Brain pericyte (primary cell): ENCODE data around the gene CIBAR2.

Experiments
- DNase-seq: peaks from one replicate; pipeline ENCODE4 v3.0.0-alpha.2; 2012; ENCODE audit warnings: low read depth, low spot score

Gene CIBAR2

DNA sequence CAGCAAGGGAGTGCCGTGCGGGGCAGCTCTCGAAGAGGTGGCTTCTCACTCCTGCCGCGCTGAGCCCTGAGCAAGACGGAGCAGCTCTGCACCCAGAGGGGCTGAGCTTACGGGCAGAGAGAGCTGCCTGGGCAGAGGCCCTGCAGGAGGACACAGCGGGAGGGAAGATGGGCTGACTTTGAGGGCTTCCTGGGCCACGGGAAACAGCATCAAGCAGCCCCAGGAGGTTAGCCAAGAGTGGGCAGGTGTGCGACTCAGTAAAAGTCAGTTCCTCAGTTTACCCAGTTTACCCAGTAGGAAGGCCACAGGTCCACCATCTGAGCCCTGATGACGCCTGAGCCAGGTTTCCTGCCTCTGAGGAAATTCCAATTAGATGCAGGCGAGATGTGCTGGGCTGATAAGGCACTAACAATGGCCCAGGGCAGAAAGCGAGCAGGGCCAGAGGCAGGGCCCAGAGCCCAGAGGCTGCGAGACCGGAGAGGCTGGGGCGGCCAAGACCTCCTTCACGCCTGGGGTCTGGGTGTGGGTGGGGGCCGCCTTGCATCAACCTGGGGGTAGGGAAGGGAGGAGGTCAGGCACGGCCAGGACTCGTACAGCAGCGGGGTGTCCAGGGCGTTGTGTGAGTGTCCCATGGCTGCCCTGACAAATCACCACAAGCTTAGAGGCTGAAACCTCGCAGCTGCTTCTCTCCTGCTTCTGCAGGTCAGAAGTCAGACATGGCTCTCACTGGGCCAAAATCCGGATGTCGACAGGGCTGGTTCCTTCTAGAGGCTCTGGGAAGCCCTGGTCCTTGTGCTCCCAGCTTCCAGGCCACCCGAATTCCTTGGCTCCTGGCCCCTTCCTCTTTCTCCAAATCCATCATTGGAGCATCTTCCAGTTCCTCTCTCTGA lies 32.0 kb upstream of the CIBAR2 start:
- DNase-seq: no peak

DNA sequence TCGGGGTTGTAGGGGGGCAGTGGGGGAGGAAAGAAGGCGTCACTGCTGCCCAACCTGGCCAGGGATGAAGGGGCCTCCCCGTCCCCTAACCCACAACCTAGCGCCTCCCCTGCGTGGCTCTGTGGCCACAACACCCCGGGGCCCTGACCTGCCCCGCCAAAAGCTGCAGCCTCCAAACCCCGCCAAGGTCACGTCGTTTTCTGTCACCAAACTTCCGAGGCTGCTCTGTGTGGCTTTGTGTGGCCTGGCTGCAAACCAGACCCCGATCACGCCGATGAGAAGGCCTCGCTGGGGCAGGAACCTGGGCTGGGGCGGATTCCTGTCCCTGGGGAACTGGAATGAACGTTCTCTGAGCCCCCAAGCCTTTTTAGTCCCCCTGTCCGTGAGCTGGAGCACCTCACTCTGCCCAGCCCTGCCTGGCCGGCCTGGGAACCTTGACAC lies 30.5 kb upstream of the CIBAR2 start:
- no peak for DNase-seq

GRCh38 chr16:85142129-85142513 lies 29.8 kb upstream of the CIBAR2 start:
- no peak for DNase-seq

DNA sequence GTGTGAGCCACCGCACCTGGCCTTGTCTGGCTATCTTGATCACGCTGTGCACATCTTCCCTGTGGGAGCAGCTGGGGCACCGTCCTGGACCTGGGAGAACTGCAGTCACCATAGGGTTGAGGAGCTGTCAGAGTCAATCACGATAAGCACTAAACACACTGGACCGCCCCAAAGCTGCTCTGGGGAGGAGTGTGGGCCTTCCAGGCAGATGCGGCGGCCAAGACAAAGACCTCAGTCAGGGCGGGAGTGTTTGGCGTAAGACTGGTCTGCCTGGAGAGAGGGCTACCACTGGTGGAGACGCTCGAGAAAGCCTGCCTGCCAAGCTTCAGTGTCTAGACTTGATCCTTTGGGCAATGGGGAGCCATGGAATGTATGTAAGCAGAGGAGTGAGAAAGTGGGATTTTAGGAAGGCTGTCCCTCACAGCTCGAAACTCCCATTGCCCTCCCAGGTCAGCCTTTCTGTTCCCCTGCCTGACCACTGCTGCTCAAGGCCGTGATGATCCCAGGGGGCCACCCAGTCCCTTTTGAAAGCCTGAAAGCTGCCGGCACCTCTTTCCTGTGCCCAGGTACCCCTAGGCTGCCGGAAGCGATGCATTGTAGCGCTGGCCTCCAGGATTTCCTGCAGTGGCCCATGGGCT lies 29.3 kb upstream of the CIBAR2 start:
- no peak for DNase-seq

DNA sequence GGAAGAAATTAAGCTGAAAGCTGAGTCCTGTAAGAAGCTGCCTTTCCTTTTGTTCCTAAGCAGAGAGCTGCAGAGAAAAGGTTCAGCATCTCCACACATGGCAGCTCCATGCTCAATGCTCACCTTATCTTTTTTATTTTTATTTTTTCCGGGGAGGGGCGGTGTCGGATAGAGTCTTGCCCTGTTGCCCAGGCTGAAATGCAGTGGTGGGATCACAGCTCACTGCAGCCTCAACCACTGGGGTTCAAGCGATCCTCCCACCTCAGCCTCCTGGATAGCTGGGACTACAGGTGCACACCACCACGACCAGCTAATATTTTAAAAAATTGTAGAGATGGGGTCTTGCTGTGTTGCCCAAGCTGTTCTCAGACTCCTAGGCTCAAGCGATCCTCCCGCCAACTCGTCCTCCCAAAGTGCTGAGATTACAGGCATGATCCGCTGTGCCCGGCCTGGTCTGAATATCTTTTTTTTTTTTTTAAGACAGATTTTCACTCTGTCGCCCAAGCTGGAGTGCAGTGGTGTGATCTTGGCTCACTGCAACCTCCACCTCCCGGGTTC lies 28.3 kb upstream of the CIBAR2 start:
- DNase-seq: no peak

GRCh38 chr16:85139881-85140339 lies 27.6 kb upstream of the CIBAR2 start:
- no peak for DNase-seq

DNA sequence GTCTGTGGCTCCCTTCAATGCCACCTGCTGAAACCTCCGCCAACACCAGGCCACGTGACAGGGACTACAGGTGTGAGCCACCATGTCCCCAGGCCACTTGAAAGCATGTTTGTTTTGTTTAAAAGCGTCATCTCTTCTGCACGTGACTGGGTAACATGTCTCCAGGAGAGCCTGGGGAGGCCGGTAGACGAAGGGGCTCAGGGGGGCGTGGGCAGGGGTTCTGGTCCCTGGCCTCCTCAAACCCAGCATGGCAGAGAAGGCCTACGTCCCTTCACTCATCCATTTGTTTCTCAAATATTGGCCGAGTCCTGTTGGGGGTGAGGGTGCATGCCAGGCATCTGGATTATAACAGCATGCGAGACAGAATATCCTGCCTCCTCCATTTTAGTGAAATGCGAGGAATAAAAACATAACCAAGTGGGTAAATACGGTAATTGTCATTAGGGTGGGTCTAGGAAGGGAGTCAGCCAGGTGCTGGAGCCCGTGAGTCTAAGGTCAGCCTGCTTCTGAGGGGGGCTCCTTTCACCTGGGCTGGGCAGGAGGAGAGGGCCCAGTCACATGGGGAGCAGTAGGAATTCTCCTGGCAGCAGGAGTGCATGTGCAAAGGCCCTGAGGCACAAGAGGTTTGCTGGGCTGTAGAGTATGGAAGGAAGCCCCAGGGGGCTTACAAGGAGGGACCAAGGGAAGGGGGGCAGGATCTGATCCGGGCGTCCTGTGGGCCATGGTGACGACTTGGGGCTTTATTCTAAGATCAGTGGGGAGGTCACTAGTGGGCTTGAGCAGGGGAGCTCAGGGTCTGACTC lies 26.8 kb upstream of the CIBAR2 start:
- DNase-seq: no peak

- no peak for DNase-seq
Measured at GRCh38 chr16:85138073-85138824, 26.0 kb upstream of the CIBAR2 start.

DNA sequence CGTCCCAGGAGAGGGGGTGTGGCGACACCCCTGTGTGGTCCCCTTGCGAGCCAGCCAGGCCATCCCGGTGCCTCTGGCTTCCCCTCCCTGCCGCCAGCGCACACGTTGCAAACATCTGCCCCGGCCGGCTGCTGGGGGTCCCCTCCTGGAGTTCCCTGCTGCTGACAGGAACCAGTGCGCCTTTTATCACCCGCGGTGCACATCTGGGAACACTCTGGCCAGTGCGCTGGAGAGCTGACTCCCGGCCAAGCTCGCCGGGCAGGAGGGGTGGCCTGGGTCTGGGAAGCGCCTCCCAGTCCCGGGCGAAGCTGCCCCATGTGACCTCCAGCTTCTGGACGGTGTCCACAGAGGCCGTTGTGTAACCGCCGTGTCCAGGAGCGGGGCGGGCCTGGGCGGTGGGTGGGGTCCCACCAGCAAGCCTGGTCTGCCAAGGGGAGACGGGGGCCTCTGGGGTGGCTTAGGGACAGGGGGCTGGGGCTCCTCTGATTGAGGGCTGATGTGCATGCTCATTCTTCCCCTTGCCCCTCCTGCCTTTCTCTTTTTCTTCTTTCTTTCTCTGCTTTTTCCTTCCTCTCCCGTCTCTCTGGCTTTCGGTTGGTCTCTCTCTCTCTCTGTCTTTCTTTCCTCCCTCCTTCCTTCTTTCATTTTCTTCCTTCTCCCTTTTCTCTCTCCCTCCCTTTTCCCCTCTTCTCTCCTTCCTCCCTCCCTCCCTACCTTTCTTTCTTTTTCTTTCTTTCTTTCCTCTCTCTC lies 25.2 kb upstream of the CIBAR2 start:
- peak; percentile 79 for DNase-seq

- DNase-seq: peak; percentile 38
Measured at GRCh38 chr16:85136702-85137322, 24.5 kb upstream of the CIBAR2 start.

GRCh38 chr16:85136213-85136701 lies 24.0 kb upstream of the CIBAR2 start:
- no peak for DNase-seq

DNA sequence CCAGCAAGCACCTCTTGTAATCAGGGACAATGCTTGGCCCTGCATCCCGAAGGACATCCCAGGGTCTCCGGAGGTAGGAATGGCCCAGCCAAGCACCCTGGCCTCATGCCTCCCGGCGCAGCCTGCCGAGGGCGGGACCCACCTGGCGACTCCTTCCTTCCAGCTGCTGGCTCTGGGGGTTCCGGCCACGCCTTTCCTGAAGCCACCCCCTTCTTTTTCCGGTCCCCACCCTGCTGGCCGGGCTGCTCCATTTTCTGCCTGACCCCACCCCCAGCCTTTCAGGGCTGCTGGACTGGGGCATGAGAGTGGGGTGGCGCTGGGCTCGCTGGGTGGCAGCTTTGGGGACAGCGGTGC lies 22.5 kb upstream of the CIBAR2 start:
- DNase-seq: no peak

- DNase-seq: no peak
Measured at GRCh38 chr16:85134076-85134788, 22.0 kb upstream of the CIBAR2 start.

DNA sequence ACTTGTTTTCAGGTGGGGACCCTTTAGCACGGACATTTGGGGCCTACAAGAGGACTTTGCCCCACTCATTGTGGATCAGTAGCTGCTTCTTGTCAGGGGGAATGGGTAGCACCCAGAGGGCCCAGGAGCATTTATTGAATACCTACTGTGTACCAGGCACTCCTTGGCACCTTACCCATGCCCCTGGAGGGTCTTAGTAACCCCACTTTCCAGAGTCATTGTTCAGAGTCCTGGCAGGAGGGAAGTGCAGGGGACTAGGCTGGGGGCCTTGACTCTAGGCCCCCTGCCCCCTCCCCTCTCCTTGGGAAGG lies 21.0 kb upstream of the CIBAR2 start:
- no peak for DNase-seq

- no peak for DNase-seq
Measured at GRCh38 chr16:85132456-85133289, 20.4 kb upstream of the CIBAR2 start.

GRCh38 chr16:85130705-85131028 lies 18.4 kb upstream of the CIBAR2 start:
- DNase-seq: no peak

DNA sequence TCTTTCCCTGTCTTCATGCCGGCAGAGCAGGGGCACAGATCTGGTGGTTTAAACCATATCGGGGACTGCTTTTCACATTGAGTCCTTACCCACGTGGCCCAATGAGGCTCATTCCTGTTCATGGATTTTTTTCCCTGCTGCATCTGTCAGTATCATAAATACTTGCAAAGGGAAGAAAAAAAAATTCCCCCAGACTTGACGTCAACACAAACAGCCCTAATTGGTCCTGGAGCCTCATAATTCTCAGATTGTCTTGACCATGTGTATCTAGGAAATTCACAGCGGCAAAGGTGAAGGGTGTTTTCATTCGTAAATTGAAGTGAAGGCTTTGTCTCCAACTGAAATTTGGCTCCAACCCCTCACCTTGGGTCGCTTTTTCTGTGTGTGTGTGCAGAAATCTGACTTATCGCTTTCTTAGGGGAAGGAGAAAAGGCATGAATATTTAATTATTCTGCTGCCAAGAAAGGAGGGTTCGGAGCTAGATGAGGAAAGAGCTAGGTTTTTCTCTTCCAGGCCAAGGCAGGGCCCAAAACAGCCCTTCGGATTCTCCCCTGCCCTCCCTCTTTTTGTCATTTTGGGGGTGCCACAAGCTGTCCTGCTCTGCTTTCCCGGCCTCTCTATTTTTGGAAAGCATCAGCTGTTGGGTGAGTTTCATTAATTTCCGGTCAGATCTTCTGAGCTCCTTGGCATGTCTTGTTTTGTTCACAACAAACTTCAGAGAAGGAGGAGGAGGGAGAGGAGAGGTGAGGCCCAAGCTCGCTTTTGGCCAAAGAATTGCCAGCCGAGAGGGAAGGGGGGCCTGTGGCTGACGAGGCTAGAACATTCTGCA lies 17.8 kb upstream of the CIBAR2 start:
- no peak for DNase-seq
